ENCODE data around the gene MITD1. TPM values are rescaled to one million over a fixed set of nuclear protein-coding genes. Genes with fewer than 3 reads are reported as not detected.
A peak's percentile ranks its signal among the peaks of the same experiment; 100 is the strongest.

The MITD1 gene
- total RNA-seq: 10 to 100 TPM; 11.8 to 25.9 TPM

DNA sequence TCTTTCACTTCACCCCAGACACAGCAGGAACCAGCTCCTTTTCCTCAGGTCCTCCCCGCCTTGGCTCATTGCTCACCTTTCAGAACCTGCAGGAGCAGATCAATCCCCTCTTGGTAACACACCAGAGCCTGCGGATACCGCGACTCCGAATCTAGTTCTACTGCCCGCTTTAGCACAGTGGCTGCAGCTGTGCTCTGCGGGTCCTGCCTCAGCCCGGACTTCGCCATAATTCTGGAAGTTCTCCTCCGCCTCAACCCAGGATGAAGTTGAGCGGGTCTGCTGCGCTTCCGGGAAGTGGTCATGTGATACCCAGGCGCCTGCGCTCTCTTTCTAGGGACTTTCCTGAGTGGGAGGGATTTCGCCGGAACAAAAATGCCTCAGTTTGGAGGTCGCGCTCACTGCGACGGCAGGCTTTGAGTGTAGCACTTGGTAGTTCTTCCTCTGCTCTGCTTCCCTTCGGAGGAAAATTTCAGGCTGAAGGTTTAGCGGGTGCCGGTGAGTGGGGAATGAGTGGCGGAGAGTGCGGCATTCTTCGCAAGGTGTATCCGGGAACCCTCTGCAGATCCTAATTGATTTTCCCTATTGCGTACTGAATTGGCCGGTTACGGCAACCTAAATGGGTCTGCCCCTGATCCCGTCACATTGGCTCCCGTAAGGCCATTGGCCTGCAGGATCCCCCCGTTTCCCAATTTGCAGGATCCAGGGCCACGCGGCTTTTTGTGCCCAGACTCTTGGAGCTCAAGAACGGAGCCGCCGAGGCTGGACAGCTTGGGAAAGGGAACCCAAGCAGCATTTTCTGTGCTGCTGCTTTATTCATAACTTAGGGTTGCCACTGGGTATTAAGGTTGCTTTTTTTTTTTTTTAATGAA, at the start of gene MITD1, which contains the start of gene MRPL30:
TSS of gene MITD1 (minus strand) at position 304 of the 869 bp plus-strand sequence. CDS start at position 227, 77 bp downstream.
TSS of gene MRPL30 (plus strand) at position 430 of the 869 bp plus-strand sequence. CDS start 5,020 bp downstream, outside the sequence.
- H3K27ac ChIP-seq: peak within 1 kb of the TSS; percentile 74 to 77
- TF ChIP-seq, protein P1, sequence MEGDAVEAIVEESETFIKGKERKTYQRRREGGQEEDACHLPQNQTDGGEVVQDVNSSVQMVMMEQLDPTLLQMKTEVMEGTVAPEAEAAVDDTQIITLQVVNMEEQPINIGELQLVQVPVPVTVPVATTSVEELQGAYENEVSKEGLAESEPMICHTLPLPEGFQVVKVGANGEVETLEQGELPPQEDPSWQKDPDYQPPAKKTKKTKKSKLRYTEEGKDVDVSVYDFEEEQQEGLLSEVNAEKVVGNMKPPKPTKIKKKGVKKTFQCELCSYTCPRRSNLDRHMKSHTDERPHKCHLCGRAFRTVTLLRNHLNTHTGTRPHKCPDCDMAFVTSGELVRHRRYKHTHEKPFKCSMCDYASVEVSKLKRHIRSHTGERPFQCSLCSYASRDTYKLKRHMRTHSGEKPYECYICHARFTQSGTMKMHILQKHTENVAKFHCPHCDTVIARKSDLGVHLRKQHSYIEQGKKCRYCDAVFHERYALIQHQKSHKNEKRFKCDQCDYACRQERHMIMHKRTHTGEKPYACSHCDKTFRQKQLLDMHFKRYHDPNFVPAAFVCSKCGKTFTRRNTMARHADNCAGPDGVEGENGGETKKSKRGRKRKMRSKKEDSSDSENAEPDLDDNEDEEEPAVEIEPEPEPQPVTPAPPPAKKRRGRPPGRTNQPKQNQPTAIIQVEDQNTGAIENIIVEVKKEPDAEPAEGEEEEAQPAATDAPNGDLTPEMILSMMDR (IDR thresholded peaks at IDR 0.05): peak in 1 of 2 donors; percentile 29
- DNase-seq (ENCODE audit: low spot score): peak; percentile 96
- peaks cover 0 to 37% of the 10 kb centered on the region in 2 donors for H3K4me1 ChIP-seq
- H3K27me3 ChIP-seq: no peaks in the 10 kb centered on the region
- H3K36me3 ChIP-seq: no peaks in the 10 kb centered on the region
- H3K4me3 ChIP-seq: peak within 1 kb of the TSS; percentile 76 to 88
- H3K9me3 ChIP-seq: no peaks in the 10 kb centered on the region

DNA sequence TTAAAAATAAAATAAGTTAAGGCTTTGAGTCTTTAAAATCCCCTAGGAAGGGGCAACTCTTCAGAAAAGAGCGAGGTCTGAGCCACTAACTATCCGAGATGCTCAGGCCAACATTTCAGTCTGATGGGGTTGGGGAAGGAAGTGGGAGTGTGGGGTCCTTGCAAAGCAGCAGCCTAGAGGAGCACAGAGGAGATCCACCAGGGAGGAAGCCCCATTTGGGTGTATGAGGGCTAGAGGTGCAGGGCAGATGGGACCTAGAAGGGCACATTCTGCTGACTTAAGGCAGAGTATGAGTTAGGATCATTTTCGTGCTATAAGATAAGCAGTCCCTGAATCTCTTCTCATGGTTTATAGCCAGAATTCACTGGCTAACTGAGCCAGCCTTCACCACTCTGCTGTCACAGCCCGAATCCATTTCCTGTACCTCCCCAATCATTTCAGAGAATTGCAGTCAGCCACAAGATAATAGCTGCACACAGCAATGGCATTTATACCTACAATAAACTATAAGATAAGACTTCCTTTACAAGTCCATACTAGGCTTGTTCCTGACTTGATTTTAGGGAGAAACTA, 37.2 kb upstream of the MITD1 start:
- no peak overlapping the region for H3K4me3 ChIP-seq
- TF ChIP-seq, protein P1 (IDR thresholded peaks at IDR 0.05): no peak
- H3K4me1 ChIP-seq: no peaks in the 10 kb centered on the region
- no peak for DNase-seq (ENCODE audit: low spot score)
- no peaks in the 10 kb centered on the region for H3K27me3 ChIP-seq
- H3K36me3 ChIP-seq: no peaks in the 10 kb centered on the region
- no peaks in the 10 kb centered on the region for H3K9me3 ChIP-seq
- H3K27ac ChIP-seq: no peak overlapping the region

DNA sequence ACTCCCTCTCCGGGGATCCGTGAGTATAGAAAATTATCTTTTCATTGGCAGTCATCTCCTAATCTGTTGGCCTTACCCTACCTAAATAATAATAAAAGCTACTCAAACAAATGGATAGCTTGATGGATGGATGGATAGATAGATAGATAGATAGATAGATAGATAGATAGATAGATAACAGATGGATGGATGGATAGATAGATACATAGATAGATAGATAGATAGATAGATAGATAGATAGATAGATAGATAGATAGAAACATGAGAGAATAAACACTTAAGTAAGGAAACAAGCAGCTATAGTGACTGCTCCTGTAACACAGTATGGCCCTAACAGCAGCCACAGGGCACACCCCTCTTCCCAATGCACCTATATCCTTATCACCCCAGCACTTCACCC, 35.2 kb upstream of the MITD1 start:
- Histone ChIP-seq H3K4me3 (no peak overlapping the region), H3K9me3 (no peaks in the 10 kb centered on the region), H3K27me3 (no peaks in the 10 kb centered on the region), H3K27ac (no peak overlapping the region), H3K36me3 (no peaks in the 10 kb centered on the region), H3K4me1 (no peaks in the 10 kb centered on the region)
- TF ChIP-seq, protein P1 (IDR thresholded peaks at IDR 0.05): no peak
- DNase-seq (ENCODE audit: low spot score): no peak

DNA sequence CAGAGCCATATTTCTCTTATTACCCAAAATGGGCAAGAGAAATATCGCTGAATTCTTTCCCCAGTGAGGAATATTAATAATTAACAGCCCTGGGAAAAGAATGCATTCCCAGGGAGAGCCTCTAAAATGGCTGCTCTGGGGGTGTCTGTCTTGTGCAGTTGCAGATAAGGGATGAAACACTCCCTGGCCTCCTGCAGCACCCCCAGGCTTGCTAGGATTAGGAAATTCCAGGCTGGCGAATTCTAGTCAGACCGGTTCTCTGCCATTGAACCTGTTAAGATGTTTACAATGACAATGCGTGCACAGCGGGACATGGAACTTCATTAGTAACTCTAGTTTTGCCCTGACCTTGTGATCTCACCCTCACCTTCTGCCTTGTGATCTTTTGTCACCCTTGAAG, 24.6 kb upstream of the MITD1 start:
- Histone ChIP-seq H3K9me3 (no peaks in the 10 kb centered on the region), H3K27ac (no peak overlapping the region), H3K4me1 (no peaks in the 10 kb centered on the region), H3K36me3 (no peaks in the 10 kb centered on the region), H3K4me3 (no peak overlapping the region), H3K27me3 (no peaks in the 10 kb centered on the region)
- TF ChIP-seq, protein P1 (IDR thresholded peaks at IDR 0.05): no peak
- DNase-seq (ENCODE audit: low spot score): no peak

DNA sequence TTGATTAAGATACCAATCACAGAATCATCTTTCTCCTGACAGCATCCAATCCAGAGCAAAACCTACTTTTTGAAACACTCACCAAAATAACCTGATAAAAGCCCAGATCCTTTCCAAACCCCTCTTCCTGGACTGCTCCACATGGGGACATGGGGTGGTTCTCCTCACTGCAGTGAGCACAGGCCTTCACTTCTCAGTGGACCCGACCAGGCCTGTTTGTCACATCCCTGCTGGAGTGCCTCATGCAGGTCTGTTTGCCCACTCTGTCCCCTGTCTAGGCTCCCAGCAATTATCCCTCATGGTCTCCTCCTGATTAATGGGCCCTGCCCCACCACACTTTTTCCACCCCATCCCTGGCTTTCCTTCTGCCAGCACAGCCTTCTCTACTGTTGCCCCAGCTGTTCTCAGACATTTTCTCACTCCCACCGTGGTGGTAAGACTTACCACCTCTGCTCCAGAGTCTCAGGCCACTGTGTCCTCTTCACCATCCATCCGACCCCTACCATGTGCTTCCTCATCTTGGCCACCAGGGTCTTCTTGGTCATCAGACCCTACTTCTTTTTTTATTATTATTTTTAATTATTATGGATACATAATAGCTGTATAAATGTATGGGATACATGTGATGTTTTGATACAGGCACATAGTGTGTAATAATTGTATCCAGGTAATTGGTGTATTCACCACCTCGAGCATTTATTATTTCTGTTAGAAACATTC, 21.3 kb upstream of the MITD1 start:
- no peak for DNase-seq (ENCODE audit: low spot score)
- no peaks in the 10 kb centered on the region for H3K4me1 ChIP-seq
- no peak overlapping the region for H3K27ac ChIP-seq
- peaks cover 8% of the 10 kb centered on the region for H3K36me3 ChIP-seq
- H3K9me3 ChIP-seq: no peaks in the 10 kb centered on the region
- no peaks in the 10 kb centered on the region for H3K27me3 ChIP-seq
- TF ChIP-seq, protein P1 (IDR thresholded peaks at IDR 0.05): no peak
- no peak overlapping the region for H3K4me3 ChIP-seq
